Measurements from ENCODE around the gene TMEM116. TPM values are rescaled to one million over a fixed set of nuclear protein-coding genes. Genes with fewer than 3 reads are reported as not detected.
"Not testable (repeated sequence)": the region's sequence is repeated elsewhere in the genome, so short reads cannot be mapped to it uniquely, and the experiment has no call there.

The TMEM116 gene
- total RNA-seq, 4 donors from 2014 or later, result 8.1 to 19.9 (median 13.7) TPM

DNA sequence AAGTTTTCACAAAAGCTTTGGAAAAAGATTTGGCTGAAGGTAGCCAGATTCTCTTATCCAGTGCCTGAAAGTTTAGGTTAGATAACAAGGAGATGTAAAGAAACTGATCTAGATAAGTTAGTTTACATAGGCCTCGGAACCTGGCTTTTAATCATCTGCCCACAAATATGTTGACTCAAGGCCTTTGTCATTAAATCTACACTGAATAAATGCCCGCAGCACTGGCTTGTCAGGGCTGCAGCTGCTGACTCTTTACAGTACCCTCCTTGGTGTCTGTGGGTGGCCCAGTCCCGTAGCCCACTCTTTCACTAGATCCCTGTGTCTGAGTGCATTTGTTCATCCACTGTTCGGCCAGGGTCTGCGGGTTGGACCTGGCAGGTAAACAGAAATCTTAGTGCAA, 58.0 kb downstream of the TMEM116 start:
- no peak for TF ChIP-seq POLR2A (IDR thresholded peaks at IDR 0.05)
- TF ChIP-seq, protein P1, sequence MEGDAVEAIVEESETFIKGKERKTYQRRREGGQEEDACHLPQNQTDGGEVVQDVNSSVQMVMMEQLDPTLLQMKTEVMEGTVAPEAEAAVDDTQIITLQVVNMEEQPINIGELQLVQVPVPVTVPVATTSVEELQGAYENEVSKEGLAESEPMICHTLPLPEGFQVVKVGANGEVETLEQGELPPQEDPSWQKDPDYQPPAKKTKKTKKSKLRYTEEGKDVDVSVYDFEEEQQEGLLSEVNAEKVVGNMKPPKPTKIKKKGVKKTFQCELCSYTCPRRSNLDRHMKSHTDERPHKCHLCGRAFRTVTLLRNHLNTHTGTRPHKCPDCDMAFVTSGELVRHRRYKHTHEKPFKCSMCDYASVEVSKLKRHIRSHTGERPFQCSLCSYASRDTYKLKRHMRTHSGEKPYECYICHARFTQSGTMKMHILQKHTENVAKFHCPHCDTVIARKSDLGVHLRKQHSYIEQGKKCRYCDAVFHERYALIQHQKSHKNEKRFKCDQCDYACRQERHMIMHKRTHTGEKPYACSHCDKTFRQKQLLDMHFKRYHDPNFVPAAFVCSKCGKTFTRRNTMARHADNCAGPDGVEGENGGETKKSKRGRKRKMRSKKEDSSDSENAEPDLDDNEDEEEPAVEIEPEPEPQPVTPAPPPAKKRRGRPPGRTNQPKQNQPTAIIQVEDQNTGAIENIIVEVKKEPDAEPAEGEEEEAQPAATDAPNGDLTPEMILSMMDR (IDR thresholded peaks at IDR 0.05), result no peak
- WGBS, 2 donors, result 83 to 88% methylated on average over 5 of the region's 5 CpGs
- no peak for DNase-seq (ENCODE audit: low spot score in 2 of 2)
- intact Hi-C loops (cut with DNase I; ENCODE audit: low total_unique reads), result no loop called here
- no peak overlapping the region for H3K4me3 ChIP-seq (ENCODE audit: low read depth, poor library complexity, severe bottlenecking)

DNA sequence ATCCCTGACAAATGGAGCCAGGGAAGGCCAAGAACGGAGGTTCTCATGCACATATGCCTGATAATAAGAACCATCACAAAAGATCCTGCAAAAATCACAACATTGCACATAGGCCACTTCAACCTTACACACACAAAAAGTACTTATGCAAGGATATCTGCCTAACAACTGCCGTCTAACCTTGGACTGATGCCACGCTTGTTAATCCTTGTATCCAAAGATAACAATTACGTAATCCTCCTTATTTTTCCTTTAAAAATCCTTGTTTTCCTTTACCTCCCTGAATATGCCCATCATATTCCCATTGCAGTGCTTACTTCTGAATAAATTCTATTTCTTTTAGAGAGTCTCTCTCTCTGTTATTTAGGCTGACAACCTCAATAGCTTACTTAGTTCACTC, 59.5 kb downstream of the TMEM116 start:
- TF ChIP-seq, protein P1 (IDR thresholded peaks at IDR 0.05), result no peak
- no peak for TF ChIP-seq POLR2A (IDR thresholded peaks at IDR 0.05)
- intact Hi-C loops (cut with DNase I; ENCODE audit: low total_unique reads), result no loop called here
- H3K4me3 ChIP-seq (ENCODE audit: low read depth, poor library complexity, severe bottlenecking), result no peak overlapping the region
- 72 to 74% methylated on average over 4 of the region's 4 CpGs for WGBS, 2 donors
- DNase-seq (ENCODE audit: low spot score in 2 of 2), result no peak

DNA sequence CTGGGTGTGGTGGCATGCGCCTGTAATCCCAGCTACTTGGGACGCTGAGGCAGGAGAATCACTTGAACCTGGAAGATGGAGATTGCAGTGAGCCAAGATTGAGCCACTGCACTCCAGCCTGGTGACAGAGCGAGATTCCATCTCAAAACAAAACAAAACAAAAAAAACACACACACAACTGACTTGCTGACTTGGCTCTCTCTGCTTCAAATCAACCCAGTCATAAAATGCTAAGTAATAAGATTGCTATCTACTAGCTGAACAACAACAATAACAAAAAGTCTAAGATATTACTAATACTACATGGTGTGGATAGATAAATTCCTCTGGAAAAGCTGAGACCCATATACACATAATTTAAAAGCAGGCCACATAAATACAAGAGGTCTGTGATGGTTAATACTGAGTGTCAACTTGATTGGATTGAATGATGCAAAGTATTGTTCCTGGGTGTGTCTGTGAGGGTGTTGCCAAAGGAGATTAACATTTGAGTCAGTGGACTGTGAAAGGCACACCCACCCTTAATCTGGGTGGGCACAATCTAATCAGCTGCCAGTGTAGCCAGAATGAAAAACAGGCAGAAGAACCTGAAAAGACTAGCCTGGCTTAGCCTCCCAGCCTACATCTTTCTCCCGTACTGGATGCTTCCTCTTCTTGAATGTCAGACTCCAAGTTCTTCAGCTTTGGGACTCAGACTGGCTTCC, 60.7 kb downstream of the TMEM116 start:
- 75 to 84% methylated on average over 4 of the region's 4 CpGs for WGBS, 2 donors
- intact Hi-C loops (cut with DNase I; ENCODE audit: low total_unique reads); H3K4me3 ChIP-seq (ENCODE audit: low read depth, poor library complexity, severe bottlenecking); DNase-seq (ENCODE audit: low spot score in 2 of 2): not testable (repeated sequence)

DNA sequence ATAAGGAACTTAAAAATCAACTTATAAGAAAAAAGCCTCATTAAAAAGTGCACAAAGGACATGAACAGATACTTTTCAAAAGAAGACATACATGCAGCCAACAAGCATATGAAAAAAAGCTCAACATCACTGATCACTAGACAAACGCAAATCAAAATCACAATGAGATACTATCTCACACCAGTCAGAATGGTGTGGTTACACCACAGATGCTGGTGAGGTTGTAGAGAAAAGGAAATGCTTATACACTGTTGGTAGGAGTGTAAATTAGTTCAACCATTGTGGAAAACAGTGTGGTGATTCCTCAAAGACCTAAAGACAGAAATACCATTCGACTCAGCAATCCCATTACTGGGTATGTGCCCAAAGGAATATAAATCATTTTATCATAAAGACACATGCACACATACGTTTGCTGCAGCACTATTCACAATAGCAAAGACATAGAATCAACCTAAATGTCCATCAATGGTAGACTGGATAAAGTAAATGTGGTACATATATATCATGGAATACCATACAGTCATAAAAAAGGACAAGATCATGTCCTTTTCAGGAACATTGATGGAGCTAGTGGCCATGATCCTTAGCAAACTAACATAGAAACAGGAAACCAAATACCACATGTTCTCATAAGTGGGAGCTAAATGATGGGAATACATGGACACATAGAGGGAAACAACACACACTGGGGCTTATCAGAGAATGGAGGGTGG, 61.8 kb downstream of the TMEM116 start:
- 60 to 65% methylated on average over 3 of the region's 3 CpGs for WGBS, 2 donors
- DNase-seq (ENCODE audit: low spot score in 2 of 2); H3K4me3 ChIP-seq (ENCODE audit: low read depth, poor library complexity, severe bottlenecking); intact Hi-C loops (cut with DNase I; ENCODE audit: low total_unique reads): not testable (repeated sequence)

DNA sequence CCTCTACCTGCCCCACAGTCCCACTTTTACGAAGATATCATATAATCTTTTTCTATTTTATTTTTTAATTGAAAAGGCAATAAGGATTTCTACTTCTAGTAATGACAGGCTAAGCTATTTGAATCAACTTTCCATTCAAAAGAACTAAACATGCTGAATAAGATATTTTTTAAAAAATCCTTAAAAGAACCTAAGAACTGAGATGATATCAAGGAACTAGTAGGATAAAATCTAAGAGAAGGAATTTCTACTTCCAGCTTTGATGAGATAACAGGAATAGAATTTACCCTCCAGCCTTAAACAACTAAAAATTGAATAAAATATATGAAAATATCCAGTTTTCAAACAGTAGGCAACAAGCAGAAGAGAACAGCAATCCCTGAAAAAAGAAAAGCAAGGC, 69.0 kb downstream of the TMEM116 start:
- 100% methylated on average over 1 of the region's 1 CpG for WGBS, 2 donors
- TF ChIP-seq, protein P1 (IDR thresholded peaks at IDR 0.05), result no peak
- no peak for TF ChIP-seq POLR2A (IDR thresholded peaks at IDR 0.05)
- intact Hi-C loops (cut with DNase I; ENCODE audit: low total_unique reads), result no loop called here
- DNase-seq (ENCODE audit: low spot score in 2 of 2), result no peak
- no peak overlapping the region for H3K4me3 ChIP-seq (ENCODE audit: low read depth, poor library complexity, severe bottlenecking)

DNA sequence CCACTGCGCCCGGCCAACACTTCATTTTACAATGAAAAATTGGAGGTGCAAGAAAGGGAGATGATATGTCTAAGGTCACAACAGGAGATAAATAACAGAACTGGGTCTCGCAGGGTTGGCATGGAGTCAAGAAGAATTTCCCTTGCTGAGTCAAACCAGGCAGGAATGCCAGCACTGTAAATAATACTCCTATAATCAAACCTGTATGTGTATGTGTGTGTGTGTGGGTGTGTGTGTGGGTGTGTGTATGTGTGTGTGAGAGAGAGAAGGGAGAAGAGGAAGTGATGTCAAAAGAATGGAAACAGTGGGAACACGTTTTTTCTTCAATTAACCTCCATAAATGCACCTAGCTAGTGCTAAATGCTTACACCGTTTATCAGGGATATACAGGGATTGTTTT, 70.4 kb downstream of the TMEM116 start:
- TF ChIP-seq, protein P1 (IDR thresholded peaks at IDR 0.05), result no peak
- TF ChIP-seq POLR2A (IDR thresholded peaks at IDR 0.05), result no peak
- no peak for DNase-seq (ENCODE audit: low spot score in 2 of 2)
- intact Hi-C loops (cut with DNase I; ENCODE audit: low total_unique reads), result no loop called here
- no peak overlapping the region for H3K4me3 ChIP-seq (ENCODE audit: low read depth, poor library complexity, severe bottlenecking)
- 56 to 61% methylated on average over 5 of the region's 5 CpGs for WGBS, 2 donors

All from lower leg skin (tissue), 4 donors.